Aortic smooth muscle cell (primary cell): ENCODE results near the gene TSHZ3. TPM values are rescaled to one million over a fixed set of nuclear protein-coding genes. Genes with fewer than 3 reads are reported as not detected.

Experiments
- total RNA-seq: library from RNA; depleted of rRNA; stranded (reverse); fragments of >200 nt; gene quantifications from 2 replicates; pipeline ENCODE4 v1.2.3, GENCODE V29; 2014

Gene TSHZ3
- 3.3 and 4.2 TPM in 2 replicates for total RNA-seq

GRCh38 chr19:31349160-31349881 is at the start of gene TSHZ3:
Gene TSHZ3, minus strand, starts transcription at chr19:31349436. Its CDS starts 217 bp downstream, at chr19:31349219.

